Keratinocyte (primary cell): Measurements from ENCODE around the gene OR5M3.

ENCODE experiments used
- EZH2 ChIP-seq: IDR thresholded peaks from one replicate; pipeline ENCODE4 v1.6.1; 2012; ENCODE audit warnings: inconsistent platforms, mild to moderate bottlenecking, low read length, moderate library complexity
- TF ChIP-seq, protein P1 (sequence below), 3 experiments: IDR thresholded peaks in 1 of 3; conservative IDR thresholded peaks in 1 of 3; optimal IDR thresholded peaks in 1 of 3; 2 replicates in 2 of 3; 3 replicates in 1 of 3; pipeline versions ENCODE3 to v1.5.1; 2011; ENCODE audit warnings: low read length in 3 of 3, mild to moderate bottlenecking in 3 of 3, moderate library complexity in 2 of 3, control low read depth in 1 of 3, inconsistent platforms in 1 of 3; ENCODE audit not compliant: insufficient read depth in 2 of 3; ENCODE audit errors: extremely low read depth in 1 of 3

DNA sequence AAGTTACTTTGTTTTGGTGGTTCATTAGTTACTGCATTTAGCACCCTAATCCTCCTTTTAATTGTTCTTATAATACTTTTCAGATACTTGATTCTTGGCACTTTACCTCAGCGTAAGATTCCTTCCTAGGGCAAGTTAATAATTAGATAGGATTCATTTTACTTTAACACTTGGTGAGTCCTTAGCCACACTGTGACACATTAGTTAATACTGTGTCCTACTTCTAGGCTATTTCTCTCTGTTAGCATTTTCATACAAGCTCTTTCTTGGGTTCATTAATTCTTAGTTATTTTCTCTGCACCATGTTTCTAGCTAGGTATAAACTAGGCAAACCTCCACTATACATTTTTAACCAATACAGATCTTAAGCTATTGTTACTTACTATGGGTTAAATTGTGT lies 16.1 kb downstream of the OR5M3 start:
- TF ChIP-seq, protein P1, sequence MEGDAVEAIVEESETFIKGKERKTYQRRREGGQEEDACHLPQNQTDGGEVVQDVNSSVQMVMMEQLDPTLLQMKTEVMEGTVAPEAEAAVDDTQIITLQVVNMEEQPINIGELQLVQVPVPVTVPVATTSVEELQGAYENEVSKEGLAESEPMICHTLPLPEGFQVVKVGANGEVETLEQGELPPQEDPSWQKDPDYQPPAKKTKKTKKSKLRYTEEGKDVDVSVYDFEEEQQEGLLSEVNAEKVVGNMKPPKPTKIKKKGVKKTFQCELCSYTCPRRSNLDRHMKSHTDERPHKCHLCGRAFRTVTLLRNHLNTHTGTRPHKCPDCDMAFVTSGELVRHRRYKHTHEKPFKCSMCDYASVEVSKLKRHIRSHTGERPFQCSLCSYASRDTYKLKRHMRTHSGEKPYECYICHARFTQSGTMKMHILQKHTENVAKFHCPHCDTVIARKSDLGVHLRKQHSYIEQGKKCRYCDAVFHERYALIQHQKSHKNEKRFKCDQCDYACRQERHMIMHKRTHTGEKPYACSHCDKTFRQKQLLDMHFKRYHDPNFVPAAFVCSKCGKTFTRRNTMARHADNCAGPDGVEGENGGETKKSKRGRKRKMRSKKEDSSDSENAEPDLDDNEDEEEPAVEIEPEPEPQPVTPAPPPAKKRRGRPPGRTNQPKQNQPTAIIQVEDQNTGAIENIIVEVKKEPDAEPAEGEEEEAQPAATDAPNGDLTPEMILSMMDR (optimal IDR thresholded peaks at IDR 0.05 in 1 of 3, IDR thresholded peaks at IDR 0.05 in 1 of 3, conservative IDR thresholded peaks at IDR 0.05 in 1 of 3; ENCODE audit: extremely low read depth in 1 of 3, insufficient read depth in 2 of 3, low read length in 3 of 3): no peak
- no peak for TF ChIP-seq EZH2
